ENCODE data around the gene DENND1A. TPM values are rescaled to one million over a fixed set of nuclear protein-coding genes. Genes with fewer than 3 reads are reported as not detected.

The DENND1A gene
- total and polyA plus RNA-seq, 4 donors, result 7.9 to 22.0 (median 13.9) TPM

DNA sequence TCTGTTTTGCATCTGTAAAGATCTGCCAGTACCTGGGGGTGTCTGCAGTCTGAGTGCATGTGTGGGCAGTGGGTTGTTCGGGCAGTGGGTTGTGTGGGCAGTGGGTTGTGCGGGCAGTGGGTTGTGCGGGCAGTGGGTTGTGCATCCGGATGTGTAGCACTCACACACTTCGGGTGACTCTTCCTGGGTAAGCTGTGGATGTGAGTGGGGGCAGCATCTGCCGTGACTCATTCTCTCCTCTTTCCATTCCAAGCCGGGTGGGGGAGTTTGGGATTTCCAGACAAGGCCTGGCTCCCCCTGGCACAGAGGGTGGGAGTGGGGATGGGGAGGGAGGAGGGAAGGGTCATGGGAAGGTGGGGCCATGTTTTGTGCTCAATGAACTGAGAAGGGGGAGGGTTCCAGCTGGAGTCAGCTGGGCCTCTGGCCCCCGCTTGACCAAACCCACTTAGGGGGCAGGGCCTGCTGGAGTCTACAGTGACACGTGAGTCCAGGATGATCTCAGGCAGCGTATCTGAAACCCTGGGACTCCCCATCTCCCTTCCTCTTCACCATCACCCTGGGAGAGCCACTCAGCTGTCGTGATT, 565.6 kb downstream of the DENND1A start:
- Histone ChIP-seq H3K36me3 (ENCODE audit: control insufficient read depth in 4 of 4, insufficient read depth in 3 of 4, low read depth in 1 of 4, low read length in 3 of 4) (no peaks in the 10 kb centered on the region), H3K4me1 (ENCODE audit: control insufficient read depth in 4 of 4, insufficient read depth in 4 of 4, low read length in 3 of 4) (no peaks in the 10 kb centered on the region), H3K4me3 (ENCODE audit: low read depth in 1 of 3, low read length in 3 of 3) (no peak overlapping the region), H3K27me3 (ENCODE audit: control insufficient read depth in 4 of 4, insufficient read depth in 4 of 4, low read length in 3 of 4) (no peaks in the 10 kb centered on the region), H3K9me3 (ENCODE audit: control insufficient read depth in 4 of 4, low read length in 3 of 4) (no peaks in the 10 kb centered on the region), H3K27ac (ENCODE audit: low read depth in 1 of 2, low read length in 2 of 2) (no peak overlapping the region), H3K9ac (ENCODE audit: low read depth in 1 of 2, low read length in 2 of 2) (no peak overlapping the region)
- WGBS, result 85% methylated on average over 11 of the region's 11 CpGs
- TF ChIP-seq NR2F2 (IDR thresholded peaks at IDR 0.05), result no peak
- TF ChIP-seq GABPA (IDR thresholded peaks at IDR 0.05 in 1 of 2, conservative IDR thresholded peaks at IDR 0.05 in 1 of 2), result no peak
- TF ChIP-seq, protein P1, sequence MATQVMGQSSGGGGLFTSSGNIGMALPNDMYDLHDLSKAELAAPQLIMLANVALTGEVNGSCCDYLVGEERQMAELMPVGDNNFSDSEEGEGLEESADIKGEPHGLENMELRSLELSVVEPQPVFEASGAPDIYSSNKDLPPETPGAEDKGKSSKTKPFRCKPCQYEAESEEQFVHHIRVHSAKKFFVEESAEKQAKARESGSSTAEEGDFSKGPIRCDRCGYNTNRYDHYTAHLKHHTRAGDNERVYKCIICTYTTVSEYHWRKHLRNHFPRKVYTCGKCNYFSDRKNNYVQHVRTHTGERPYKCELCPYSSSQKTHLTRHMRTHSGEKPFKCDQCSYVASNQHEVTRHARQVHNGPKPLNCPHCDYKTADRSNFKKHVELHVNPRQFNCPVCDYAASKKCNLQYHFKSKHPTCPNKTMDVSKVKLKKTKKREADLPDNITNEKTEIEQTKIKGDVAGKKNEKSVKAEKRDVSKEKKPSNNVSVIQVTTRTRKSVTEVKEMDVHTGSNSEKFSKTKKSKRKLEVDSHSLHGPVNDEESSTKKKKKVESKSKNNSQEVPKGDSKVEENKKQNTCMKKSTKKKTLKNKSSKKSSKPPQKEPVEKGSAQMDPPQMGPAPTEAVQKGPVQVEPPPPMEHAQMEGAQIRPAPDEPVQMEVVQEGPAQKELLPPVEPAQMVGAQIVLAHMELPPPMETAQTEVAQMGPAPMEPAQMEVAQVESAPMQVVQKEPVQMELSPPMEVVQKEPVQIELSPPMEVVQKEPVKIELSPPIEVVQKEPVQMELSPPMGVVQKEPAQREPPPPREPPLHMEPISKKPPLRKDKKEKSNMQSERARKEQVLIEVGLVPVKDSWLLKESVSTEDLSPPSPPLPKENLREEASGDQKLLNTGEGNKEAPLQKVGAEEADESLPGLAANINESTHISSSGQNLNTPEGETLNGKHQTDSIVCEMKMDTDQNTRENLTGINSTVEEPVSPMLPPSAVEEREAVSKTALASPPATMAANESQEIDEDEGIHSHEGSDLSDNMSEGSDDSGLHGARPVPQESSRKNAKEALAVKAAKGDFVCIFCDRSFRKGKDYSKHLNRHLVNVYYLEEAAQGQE (IDR thresholded peaks at IDR 0.05), result no peak
- TF ChIP-seq, protein P2, sequence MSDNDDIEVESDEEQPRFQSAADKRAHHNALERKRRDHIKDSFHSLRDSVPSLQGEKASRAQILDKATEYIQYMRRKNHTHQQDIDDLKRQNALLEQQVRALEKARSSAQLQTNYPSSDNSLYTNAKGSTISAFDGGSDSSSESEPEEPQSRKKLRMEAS (IDR thresholded peaks at IDR 0.05), result no peak
- TF ChIP-seq YY1 (IDR thresholded peaks at IDR 0.05), result no peak
- TF ChIP-seq, protein P3, sequence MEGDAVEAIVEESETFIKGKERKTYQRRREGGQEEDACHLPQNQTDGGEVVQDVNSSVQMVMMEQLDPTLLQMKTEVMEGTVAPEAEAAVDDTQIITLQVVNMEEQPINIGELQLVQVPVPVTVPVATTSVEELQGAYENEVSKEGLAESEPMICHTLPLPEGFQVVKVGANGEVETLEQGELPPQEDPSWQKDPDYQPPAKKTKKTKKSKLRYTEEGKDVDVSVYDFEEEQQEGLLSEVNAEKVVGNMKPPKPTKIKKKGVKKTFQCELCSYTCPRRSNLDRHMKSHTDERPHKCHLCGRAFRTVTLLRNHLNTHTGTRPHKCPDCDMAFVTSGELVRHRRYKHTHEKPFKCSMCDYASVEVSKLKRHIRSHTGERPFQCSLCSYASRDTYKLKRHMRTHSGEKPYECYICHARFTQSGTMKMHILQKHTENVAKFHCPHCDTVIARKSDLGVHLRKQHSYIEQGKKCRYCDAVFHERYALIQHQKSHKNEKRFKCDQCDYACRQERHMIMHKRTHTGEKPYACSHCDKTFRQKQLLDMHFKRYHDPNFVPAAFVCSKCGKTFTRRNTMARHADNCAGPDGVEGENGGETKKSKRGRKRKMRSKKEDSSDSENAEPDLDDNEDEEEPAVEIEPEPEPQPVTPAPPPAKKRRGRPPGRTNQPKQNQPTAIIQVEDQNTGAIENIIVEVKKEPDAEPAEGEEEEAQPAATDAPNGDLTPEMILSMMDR (IDR thresholded peaks at IDR 0.05; ENCODE audit: low read depth, low read length, missing input control), result no peak
- TF ChIP-seq EGR1 (IDR thresholded peaks at IDR 0.05; ENCODE audit: low read depth in 2 of 2), result no peak
- TF ChIP-seq RAD21 (IDR thresholded peaks at IDR 0.05), result no peak
- no peak for TF ChIP-seq JUND (IDR thresholded peaks at IDR 0.05)
- no peak for DNase-seq (ENCODE audit: low spot score)

DNA sequence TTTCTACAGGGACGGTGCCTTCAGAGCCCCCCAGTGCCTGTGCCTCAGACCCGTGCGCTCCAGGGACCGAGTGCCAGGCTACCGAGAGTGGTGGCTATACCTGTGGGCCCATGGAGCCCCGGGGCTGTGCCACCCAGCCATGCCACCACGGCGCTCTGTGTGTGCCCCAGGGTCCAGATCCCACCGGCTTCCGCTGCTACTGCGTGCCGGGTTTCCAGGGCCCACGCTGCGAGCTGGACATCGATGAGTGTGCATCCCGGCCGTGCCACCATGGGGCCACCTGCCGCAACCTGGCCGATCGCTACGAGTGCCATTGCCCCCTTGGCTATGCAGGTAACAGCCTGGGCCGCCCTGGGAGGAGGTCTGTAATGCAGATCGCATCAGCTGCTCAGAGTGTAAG, 567.1 kb downstream of the DENND1A start:
- Histone ChIP-seq H3K27ac (ENCODE audit: low read depth in 1 of 2, low read length in 2 of 2) (no peak overlapping the region), H3K36me3 (ENCODE audit: control insufficient read depth in 4 of 4, insufficient read depth in 3 of 4, low read depth in 1 of 4, low read length in 3 of 4) (no peaks in the 10 kb centered on the region), H3K4me3 (ENCODE audit: low read depth in 1 of 3, low read length in 3 of 3) (no peak overlapping the region), H3K9me3 (ENCODE audit: control insufficient read depth in 4 of 4, low read length in 3 of 4) (no peaks in the 10 kb centered on the region), H3K27me3 (ENCODE audit: control insufficient read depth in 4 of 4, insufficient read depth in 4 of 4, low read length in 3 of 4) (no peaks in the 10 kb centered on the region), H3K9ac (ENCODE audit: low read depth in 1 of 2, low read length in 2 of 2) (no peak overlapping the region), H3K4me1 (ENCODE audit: control insufficient read depth in 4 of 4, insufficient read depth in 4 of 4, low read length in 3 of 4) (no peaks in the 10 kb centered on the region)
- no peak for DNase-seq (ENCODE audit: low spot score)
- no peak for TF ChIP-seq SP1 (IDR thresholded peaks at IDR 0.05)
- TF ChIP-seq, protein P2 (IDR thresholded peaks at IDR 0.05), result no peak
- 91% methylated on average over 23 of the region's 23 CpGs for WGBS
